ENCODE data around the gene GRK6. TPM values are rescaled to one million over a fixed set of nuclear protein-coding genes. Genes with fewer than 3 reads are reported as not detected.

GRK6 gene
- total RNA-seq, 2 donors from 2014 or later, result 38.0 to 64.4 TPM

DNA sequence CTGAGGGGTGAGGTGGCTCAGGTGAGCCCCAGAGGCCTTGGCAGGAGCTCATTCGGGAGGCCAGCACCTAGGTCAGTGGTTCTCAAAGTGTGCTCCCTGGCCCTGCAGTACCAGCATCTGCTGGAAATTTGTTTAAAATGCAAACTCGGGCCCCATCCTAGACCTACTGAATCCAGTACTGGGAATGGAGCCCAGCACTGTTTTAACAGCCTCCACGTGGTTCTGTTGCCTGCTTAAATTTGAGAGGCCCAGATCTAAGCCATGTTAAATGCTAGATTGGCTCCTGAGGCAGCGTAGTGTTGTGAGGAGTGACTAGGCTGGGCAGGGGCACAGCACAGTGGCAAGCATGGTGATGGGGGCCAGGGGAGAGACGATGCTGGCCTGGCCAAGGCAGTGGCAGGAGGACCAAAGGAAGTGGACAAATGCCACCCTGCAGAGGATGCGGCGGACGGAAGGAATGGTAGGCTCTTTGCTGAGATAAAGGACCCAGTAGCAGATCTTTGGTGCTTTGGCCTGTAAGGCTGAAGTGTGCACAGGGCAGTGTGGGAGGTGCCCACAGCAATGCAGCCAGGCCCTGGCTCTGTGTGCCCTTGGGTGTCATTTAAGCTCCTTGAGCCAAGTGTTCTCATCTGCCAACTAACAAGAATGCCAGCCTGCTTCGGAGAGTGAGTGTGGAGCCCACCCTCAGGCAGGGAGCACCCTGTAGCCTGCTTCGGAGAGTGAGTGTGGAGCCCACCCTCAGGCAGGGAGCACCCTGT lies 24.4 kb downstream of the GRK6 start:
- Histone ChIP-seq H3K9ac (ENCODE audit: low read depth in 2 of 2, low read length in 2 of 2) (no peak overlapping the region), H3K4me1 (peaks cover 14% of the 10 kb centered on the region), H3K27me3 (no peaks in the 10 kb centered on the region), H3K9me3 (no peaks in the 10 kb centered on the region), H3K4me3 (no peak overlapping the region), H3K36me3 (no peaks in the 10 kb centered on the region), H3K27ac (no peak overlapping the region)
- intact Hi-C loops (cut with DNase I), result loop anchor here (5.0 kb wide), 1 partner anchor 134 kb away; no protein-coding TSS in a partner anchor
- no peak for DNase-seq
- TF ChIP-seq CTCF (IDR thresholded peaks at IDR 0.05), result no peak

DNA sequence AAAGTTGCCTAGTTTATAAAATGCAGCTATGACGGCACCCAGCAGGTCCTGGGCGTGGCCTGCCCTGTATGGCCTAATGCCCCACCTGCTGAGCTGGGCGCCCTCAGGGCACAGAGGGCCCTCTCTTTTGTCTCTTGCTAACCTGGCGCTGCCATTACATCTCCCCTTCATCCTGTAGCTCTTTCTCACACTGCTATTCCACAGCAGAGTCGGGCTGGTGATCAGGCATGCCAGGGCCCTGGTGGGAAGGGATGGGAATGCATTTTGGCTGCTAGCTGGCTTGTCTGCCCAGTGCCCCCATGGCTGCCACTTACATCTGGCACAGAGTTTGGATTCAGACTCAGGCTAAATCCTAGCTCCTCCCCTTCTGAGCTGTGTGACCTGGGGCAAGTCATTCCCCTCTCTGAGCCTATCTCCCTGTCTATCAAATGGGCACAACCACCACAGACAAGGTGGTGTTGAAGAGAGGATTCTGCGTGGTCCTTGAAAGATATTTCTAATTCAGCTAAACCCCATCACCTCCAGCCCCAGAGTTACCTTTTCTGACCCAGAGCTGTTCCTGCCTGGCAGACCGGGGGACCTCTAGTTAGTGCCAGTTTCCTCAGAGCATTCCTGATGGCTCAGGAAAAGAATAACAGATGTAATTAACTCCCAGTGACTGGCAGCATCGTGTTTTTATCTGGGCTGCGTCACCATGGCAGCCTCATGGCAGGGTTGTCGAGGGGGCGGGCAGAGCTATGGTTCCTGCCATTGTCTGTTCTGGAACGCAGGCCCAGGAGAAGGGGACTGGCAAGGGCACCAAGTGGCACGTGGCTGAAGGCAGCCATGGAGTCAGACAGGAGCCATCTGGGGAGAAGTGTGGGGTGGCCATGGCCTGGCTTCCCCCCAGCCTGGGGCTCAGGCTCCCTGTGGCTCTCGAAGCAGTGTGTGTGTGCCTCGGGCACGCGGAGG lies 26.5 kb downstream of the GRK6 start:
- no peaks in the 10 kb centered on the region for H3K27me3 ChIP-seq
- intact Hi-C loops (cut with DNase I), result loop anchor here (5.0 kb wide), 1 partner anchor 136 kb away; no protein-coding TSS in a partner anchor
- no peak for TF ChIP-seq CTCF (IDR thresholded peaks at IDR 0.05)
- peaks cover 7% of the 10 kb centered on the region for H3K4me1 ChIP-seq
- no peaks in the 10 kb centered on the region for H3K36me3 ChIP-seq
- H3K4me3 ChIP-seq, result no peak overlapping the region
- H3K27ac ChIP-seq, result no peak overlapping the region
- DNase-seq, result no peak
- H3K9ac ChIP-seq (ENCODE audit: low read depth in 2 of 2, low read length in 2 of 2), result no peak overlapping the region
- no peaks in the 10 kb centered on the region for H3K9me3 ChIP-seq

- peaks cover 7% of the 10 kb centered on the region for H3K4me1 ChIP-seq
- peak overlapping the region; percentile 12 for H3K27ac ChIP-seq
- H3K36me3 ChIP-seq, result no peaks in the 10 kb centered on the region
- H3K9ac ChIP-seq (ENCODE audit: low read depth in 2 of 2, low read length in 2 of 2), result peak overlapping the region in 1 of 2 donors; percentile 61
- H3K27me3 ChIP-seq, result no peaks in the 10 kb centered on the region
- peak overlapping the region; percentile 52 for H3K4me3 ChIP-seq
- no peaks in the 10 kb centered on the region for H3K9me3 ChIP-seq
- no peak for TF ChIP-seq CTCF (IDR thresholded peaks at IDR 0.05)
- intact Hi-C loops (cut with DNase I), result loop anchor here (2.0 to 5.0 kb wide), 2 partner anchors 63 to 137 kb away; no protein-coding TSS in a partner anchor
- DNase-seq, result no peak
Measured at GRCh38 chr5:177453852-177454396, 27.4 kb downstream of the GRK6 start.

GRCh38 chr5:177454397-177455035 lies 28.0 kb downstream of the GRK6 start:
- DNase-seq, result peak; percentile 95
- no peaks in the 10 kb centered on the region for H3K27me3 ChIP-seq
- no peaks in the 10 kb centered on the region for H3K36me3 ChIP-seq
- peak overlapping the region; percentile 74 to 82 for H3K9ac ChIP-seq (ENCODE audit: low read depth in 2 of 2, low read length in 2 of 2)
- peak; percentile 84 for TF ChIP-seq CTCF (IDR thresholded peaks at IDR 0.05)
- H3K27ac ChIP-seq, result peak overlapping the region; percentile 82
- peak overlapping the region; percentile 52 for H3K4me3 ChIP-seq
- intact Hi-C loops (cut with DNase I), result loop anchor here (2.0 to 5.0 kb wide), 3 partner anchors 48 to 137 kb away; no protein-coding TSS in a partner anchor
- H3K9me3 ChIP-seq, result no peaks in the 10 kb centered on the region
- H3K4me1 ChIP-seq, result peaks cover 7% of the 10 kb centered on the region
